ENCODE measurements around the gene ORC5.
"Not testable (repeated sequence)": the region's sequence is repeated elsewhere in the genome, so short reads cannot be mapped to it uniquely, and the experiment has no call there.

Gene ORC5

GRCh38 chr7:104179178-104179577 is 28.6 kb downstream of the ORC5 start:
- no peak for DNase-seq

GRCh38 chr7:104177565-104178083 is 30.2 kb downstream of the ORC5 start:
- not testable (repeated sequence) for DNase-seq

- DNase-seq: no peak
These were observed 31.5 kb downstream of the ORC5 start for GRCh38 chr7:104176332-104176731.

- DNase-seq: no peak
These were observed 32.3 kb downstream of the ORC5 start for GRCh38 chr7:104175361-104175984.

- DNase-seq: no peak
These were observed 33.0 kb downstream of the ORC5 start for GRCh38 chr7:104174798-104175197.

GRCh38 chr7:104162081-104162480 is 45.7 kb downstream of the ORC5 start:
- DNase-seq: no peak

GRCh38 chr7:104161244-104161643 is 46.6 kb downstream of the ORC5 start:
- no peak for DNase-seq

GRCh38 chr7:104160375-104160774 is 47.4 kb downstream of the ORC5 start:
- DNase-seq: no peak

- no peak for DNase-seq
These were observed 51.0 kb downstream of the ORC5 start for GRCh38 chr7:104156842-104157277.

- DNase-seq: no peak
These were observed 54.5 kb downstream of the ORC5 start for GRCh38 chr7:104153287-104153686.

GRCh38 chr7:104152468-104152867 is 55.3 kb downstream of the ORC5 start:
- no peak for DNase-seq

- DNase-seq: no peak
These were observed 57.3 kb downstream of the ORC5 start for GRCh38 chr7:104150470-104150869.

GRCh38 chr7:104149822-104150221 is 58.0 kb downstream of the ORC5 start:
- no peak for DNase-seq

- DNase-seq: no peak
These were observed 65.7 kb downstream of the ORC5 start for GRCh38 chr7:104142147-104142546.

- DNase-seq: no peak
These were observed 69.8 kb downstream of the ORC5 start for GRCh38 chr7:104137971-104138370.

GRCh38 chr7:104137511-104137910 is 70.3 kb downstream of the ORC5 start:
- no peak for DNase-seq

GRCh38 chr7:104136981-104137380 is 70.8 kb downstream of the ORC5 start:
- no peak for DNase-seq

- DNase-seq: no peak
These were observed 71.3 kb downstream of the ORC5 start for GRCh38 chr7:104136561-104136960.

- no peak for DNase-seq
These were observed 71.9 kb downstream of the ORC5 start for GRCh38 chr7:104135760-104136558.

- DNase-seq: no peak
These were observed 74.6 kb downstream of the ORC5 start for GRCh38 chr7:104133238-104133637.

GRCh38 chr7:104130726-104131125 is 77.1 kb downstream of the ORC5 start:
- DNase-seq: no peak

- DNase-seq: no peak
These were observed 80.6 kb downstream of the ORC5 start for GRCh38 chr7:104127204-104127603.

- no peak for DNase-seq
These were observed 81.4 kb downstream of the ORC5 start for GRCh38 chr7:104126411-104126841.

GRCh38 chr7:104124893-104125477 is 82.8 kb downstream of the ORC5 start:
- DNase-seq: no peak

Data from activated gamma-delta T cell treated with Interleukin-2 at 50 U/mL for 16 hours (primary cell).